SU-DHL-6 (cell line): Measurements from ENCODE around the gene OTOF.

Source experiments
- EZH2phosphoT487 ChIP-seq: fragments of 200-600 bp; sonication (generic), shearing (Covaris generic); conservative IDR thresholded peaks from 2 replicates; pipeline ENCODE4 v1.6.1; 2018; ENCODE audit warnings: mild to moderate bottlenecking, antibody characterized with exemption, low read length, moderate library complexity, mixed read lengths
- TF ChIP-seq, protein P1 (sequence below): fragments of 200-600 bp; sonication (generic); IDR thresholded peaks from one replicate; pipeline ENCODE4 v1.5.1; 2017; ENCODE audit warnings: antibody characterized with exemption, mild to moderate bottlenecking, low read length, moderate library complexity; ENCODE audit not compliant: insufficient read depth, poor library complexity, severe bottlenecking

DNA sequence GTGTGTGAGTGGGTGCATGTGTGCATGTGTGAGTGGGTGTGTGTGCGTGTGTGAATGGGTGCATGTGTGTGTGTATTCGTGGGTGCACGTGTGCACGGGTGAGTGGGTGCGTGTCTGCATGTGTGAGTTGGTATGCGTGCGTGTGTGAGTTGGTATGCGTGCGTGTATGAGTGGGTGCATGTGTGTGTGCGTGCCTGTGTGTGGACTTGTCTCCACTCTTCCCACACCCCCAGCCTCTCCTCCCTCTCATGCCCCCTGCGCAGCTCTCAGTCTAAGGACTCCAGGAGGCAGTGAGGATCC lies 5.1 kb upstream of the OTOF start:
- TF ChIP-seq, protein P1, sequence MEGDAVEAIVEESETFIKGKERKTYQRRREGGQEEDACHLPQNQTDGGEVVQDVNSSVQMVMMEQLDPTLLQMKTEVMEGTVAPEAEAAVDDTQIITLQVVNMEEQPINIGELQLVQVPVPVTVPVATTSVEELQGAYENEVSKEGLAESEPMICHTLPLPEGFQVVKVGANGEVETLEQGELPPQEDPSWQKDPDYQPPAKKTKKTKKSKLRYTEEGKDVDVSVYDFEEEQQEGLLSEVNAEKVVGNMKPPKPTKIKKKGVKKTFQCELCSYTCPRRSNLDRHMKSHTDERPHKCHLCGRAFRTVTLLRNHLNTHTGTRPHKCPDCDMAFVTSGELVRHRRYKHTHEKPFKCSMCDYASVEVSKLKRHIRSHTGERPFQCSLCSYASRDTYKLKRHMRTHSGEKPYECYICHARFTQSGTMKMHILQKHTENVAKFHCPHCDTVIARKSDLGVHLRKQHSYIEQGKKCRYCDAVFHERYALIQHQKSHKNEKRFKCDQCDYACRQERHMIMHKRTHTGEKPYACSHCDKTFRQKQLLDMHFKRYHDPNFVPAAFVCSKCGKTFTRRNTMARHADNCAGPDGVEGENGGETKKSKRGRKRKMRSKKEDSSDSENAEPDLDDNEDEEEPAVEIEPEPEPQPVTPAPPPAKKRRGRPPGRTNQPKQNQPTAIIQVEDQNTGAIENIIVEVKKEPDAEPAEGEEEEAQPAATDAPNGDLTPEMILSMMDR, result no peak
- no peak for TF ChIP-seq EZH2phosphoT487
